Spleen (tissue), 7 donors: ENCODE results near the gene MAN1B1.

Source experiments
- POLR2A ChIP-seq, 3 donors: fragments of 450-650 bp; IDR thresholded peaks; one replicate each; pipeline ENCODE4 v1.5.1; 2017; ENCODE audit warnings: antibody characterized with exemption in 3 of 3, mild to moderate bottlenecking in 1 of 3
- TF ChIP-seq, protein P1 (sequence below), 11 experiments: fragments of 200-600 bp in 7 of 11; fragments of 450-650 bp in 4 of 11; sonication (generic) in 4 of 11; IDR thresholded peaks in 8 of 11; conservative IDR thresholded peaks in 3 of 11; 1 replicate in 7 of 11; 2 replicates in 4 of 11; pipeline versions ENCODE4 v1.4.0 to v1.8.0; 2016 to 2021; ENCODE audit warnings: antibody characterized with exemption in 11 of 11, inconsistent platforms in 4 of 11, mild to moderate bottlenecking in 1 of 11
- donor health status: DM: no; HTN: no; CAD: no; lungs with moderate emphysema.
- donor health status: DM: no; HTN: no; CAD: no.
- donor health status: DM: no; HTN: no; CAD: no.

DNA sequence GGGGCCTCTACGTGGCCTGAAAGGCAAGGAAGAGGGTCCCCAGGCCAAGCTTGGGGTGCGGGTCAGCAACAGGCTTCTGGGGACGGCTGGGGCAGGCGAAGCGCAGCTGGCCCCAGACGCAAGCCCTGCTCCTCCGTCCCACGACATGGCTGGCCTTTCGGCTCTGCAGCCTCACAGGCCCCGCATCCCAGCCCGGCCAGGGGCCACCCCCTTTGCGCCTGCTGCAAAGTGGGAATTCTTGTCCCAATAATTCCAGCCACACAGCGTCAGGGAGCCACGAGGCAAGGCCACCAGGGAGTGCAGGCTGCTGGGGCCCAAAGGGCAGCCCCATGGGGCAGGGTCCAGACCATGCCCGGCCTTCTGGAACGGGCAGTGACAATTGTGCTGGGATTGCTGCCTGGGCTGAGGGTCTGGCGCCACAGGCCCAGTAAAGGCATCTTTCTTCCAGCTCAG is 31.8 kb upstream of the MAN1B1 start:
- TF ChIP-seq, protein P1, sequence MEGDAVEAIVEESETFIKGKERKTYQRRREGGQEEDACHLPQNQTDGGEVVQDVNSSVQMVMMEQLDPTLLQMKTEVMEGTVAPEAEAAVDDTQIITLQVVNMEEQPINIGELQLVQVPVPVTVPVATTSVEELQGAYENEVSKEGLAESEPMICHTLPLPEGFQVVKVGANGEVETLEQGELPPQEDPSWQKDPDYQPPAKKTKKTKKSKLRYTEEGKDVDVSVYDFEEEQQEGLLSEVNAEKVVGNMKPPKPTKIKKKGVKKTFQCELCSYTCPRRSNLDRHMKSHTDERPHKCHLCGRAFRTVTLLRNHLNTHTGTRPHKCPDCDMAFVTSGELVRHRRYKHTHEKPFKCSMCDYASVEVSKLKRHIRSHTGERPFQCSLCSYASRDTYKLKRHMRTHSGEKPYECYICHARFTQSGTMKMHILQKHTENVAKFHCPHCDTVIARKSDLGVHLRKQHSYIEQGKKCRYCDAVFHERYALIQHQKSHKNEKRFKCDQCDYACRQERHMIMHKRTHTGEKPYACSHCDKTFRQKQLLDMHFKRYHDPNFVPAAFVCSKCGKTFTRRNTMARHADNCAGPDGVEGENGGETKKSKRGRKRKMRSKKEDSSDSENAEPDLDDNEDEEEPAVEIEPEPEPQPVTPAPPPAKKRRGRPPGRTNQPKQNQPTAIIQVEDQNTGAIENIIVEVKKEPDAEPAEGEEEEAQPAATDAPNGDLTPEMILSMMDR (IDR thresholded peaks at IDR 0.05 in 8 of 11, conservative IDR thresholded peaks at IDR 0.05 in 3 of 11) = no peak
- TF ChIP-seq POLR2A (IDR thresholded peaks at IDR 0.05) = no peak
